ENCODE measurements around the gene CSTPP1.

GRCh38 chr11:47052576-47052975 lies 116.0 kb downstream of the CSTPP1 start:
- TF ChIP-seq, protein P1, sequence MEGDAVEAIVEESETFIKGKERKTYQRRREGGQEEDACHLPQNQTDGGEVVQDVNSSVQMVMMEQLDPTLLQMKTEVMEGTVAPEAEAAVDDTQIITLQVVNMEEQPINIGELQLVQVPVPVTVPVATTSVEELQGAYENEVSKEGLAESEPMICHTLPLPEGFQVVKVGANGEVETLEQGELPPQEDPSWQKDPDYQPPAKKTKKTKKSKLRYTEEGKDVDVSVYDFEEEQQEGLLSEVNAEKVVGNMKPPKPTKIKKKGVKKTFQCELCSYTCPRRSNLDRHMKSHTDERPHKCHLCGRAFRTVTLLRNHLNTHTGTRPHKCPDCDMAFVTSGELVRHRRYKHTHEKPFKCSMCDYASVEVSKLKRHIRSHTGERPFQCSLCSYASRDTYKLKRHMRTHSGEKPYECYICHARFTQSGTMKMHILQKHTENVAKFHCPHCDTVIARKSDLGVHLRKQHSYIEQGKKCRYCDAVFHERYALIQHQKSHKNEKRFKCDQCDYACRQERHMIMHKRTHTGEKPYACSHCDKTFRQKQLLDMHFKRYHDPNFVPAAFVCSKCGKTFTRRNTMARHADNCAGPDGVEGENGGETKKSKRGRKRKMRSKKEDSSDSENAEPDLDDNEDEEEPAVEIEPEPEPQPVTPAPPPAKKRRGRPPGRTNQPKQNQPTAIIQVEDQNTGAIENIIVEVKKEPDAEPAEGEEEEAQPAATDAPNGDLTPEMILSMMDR (conservative IDR thresholded peaks at IDR 0.05 in 1 of 2, IDR thresholded peaks at IDR 0.05 in 1 of 2; ENCODE audit: low read depth in 1 of 2, low read length in 2 of 2), result no peak
- no peak for TF ChIP-seq EZH2 (IDR thresholded peaks at IDR 0.05; ENCODE audit: low read length, missing control alignments)
